ENCODE measurements around the gene MGLL. TPM values are rescaled to one million over a fixed set of nuclear protein-coding genes. Genes with fewer than 3 reads are reported as not detected.

Gene MGLL
- total RNA-seq, 2 donors from 2014 or later: 123 to 200 TPM

- no peak for TF ChIP-seq CTCF (IDR thresholded peaks at IDR 0.05)
- H3K9ac ChIP-seq (ENCODE audit: low read depth in 2 of 2, low read length in 2 of 2): peak overlapping the region; percentile 93 to 99
- H3K9me3 ChIP-seq: no peaks in the 10 kb centered on the region
- DNase-seq: peak; percentile 64
- intact Hi-C loops (cut with DNase I): no loop called here
- H3K27ac ChIP-seq: peak overlapping the region; percentile 84
- peaks cover 3% of the 10 kb centered on the region for H3K36me3 ChIP-seq
- peaks cover 11% of the 10 kb centered on the region for H3K4me1 ChIP-seq
- H3K4me3 ChIP-seq: peak overlapping the region; percentile 70
- H3K27me3 ChIP-seq: no peaks in the 10 kb centered on the region
Observed at GRCh38 chr3:127822682-127823425, 539 bp upstream of the MGLL start.

GRCh38 chr3:127821394-127821793, 921 bp downstream of the MGLL start:
- peak; percentile 83 for DNase-seq
- H3K36me3 ChIP-seq: peaks cover 3% of the 10 kb centered on the region
- H3K9me3 ChIP-seq: no peaks in the 10 kb centered on the region
- TF ChIP-seq CTCF (IDR thresholded peaks at IDR 0.05): no peak
- H3K4me1 ChIP-seq: peaks cover 19% of the 10 kb centered on the region
- intact Hi-C loops (cut with DNase I): no loop called here
- H3K4me3 ChIP-seq: peak overlapping the region; percentile 70
- H3K27ac ChIP-seq: peak overlapping the region; percentile 84
- H3K9ac ChIP-seq (ENCODE audit: low read depth in 2 of 2, low read length in 2 of 2): peak overlapping the region; percentile 46 to 99
- H3K27me3 ChIP-seq: no peaks in the 10 kb centered on the region

- H3K4me1 ChIP-seq: peaks cover 19% of the 10 kb centered on the region
- peak overlapping the region; percentile 70 for H3K4me3 ChIP-seq
- H3K36me3 ChIP-seq: peaks cover 3% of the 10 kb centered on the region
- H3K9ac ChIP-seq (ENCODE audit: low read depth in 2 of 2, low read length in 2 of 2): peak overlapping the region in 1 of 2 donors; percentile 91
- intact Hi-C loops (cut with DNase I): no loop called here
- H3K27me3 ChIP-seq: no peaks in the 10 kb centered on the region
- H3K27ac ChIP-seq: peak overlapping the region; percentile 84
- H3K9me3 ChIP-seq: no peaks in the 10 kb centered on the region
- no peak for DNase-seq
- TF ChIP-seq CTCF (IDR thresholded peaks at IDR 0.05): no peak
Observed at GRCh38 chr3:127820826-127821313, 1.4 kb downstream of the MGLL start.

- Histone ChIP-seq H3K27me3 (no peaks in the 10 kb centered on the region), H3K9me3 (no peaks in the 10 kb centered on the region), H3K9ac (ENCODE audit: low read depth in 2 of 2, low read length in 2 of 2) (peak overlapping the region; percentile 41 to 91), H3K27ac (peak overlapping the region; percentile 84), H3K36me3 (peaks cover 3% of the 10 kb centered on the region), H3K4me3 (peak overlapping the region; percentile 2), H3K4me1 (peaks cover 22% of the 10 kb centered on the region)
- intact Hi-C loops (cut with DNase I): no loop called here
- no peak for TF ChIP-seq CTCF (IDR thresholded peaks at IDR 0.05)
- DNase-seq: no peak
Observed at GRCh38 chr3:127820221-127820825, 2.0 kb downstream of the MGLL start.

GRCh38 chr3:127819656-127820055, 2.7 kb downstream of the MGLL start:
- H3K27me3 ChIP-seq: no peaks in the 10 kb centered on the region
- no peak overlapping the region for H3K4me3 ChIP-seq
- H3K9me3 ChIP-seq: no peaks in the 10 kb centered on the region
- intact Hi-C loops (cut with DNase I): loop anchor here (5.0 kb wide), 1 partner anchor 72 kb away; no protein-coding TSS in a partner anchor
- peaks cover 3% of the 10 kb centered on the region for H3K36me3 ChIP-seq
- no peak for DNase-seq
- H3K9ac ChIP-seq (ENCODE audit: low read depth in 2 of 2, low read length in 2 of 2): peak overlapping the region; percentile 41 to 91
- TF ChIP-seq CTCF (IDR thresholded peaks at IDR 0.05): no peak
- H3K4me1 ChIP-seq: peaks cover 23% of the 10 kb centered on the region
- H3K27ac ChIP-seq: peak overlapping the region; percentile 90
